A673 (cell line): Measurements from ENCODE around the gene WTAP.

Experiments used
- CTCF ChIP-seq: fragments of 300-800, 200-600 bp; sonication (generic); conservative IDR thresholded peaks from 2 replicates; pipeline ENCODE4 v1.5.1; 2017; ENCODE audit warnings: low read depth, mild to moderate bottlenecking, antibody characterized with exemption, low read length, moderate library complexity, mixed read lengths
- EZH2 ChIP-seq: fragments of 200-600 bp; sonication (generic); IDR thresholded peaks from 2 replicates; pipeline ENCODE4 v1.6.1; 2017; ENCODE audit warnings: borderline replicate concordance, low read depth, mild to moderate bottlenecking, mixed read lengths, antibody characterized with exemption, low read length; ENCODE audit not compliant: poor library complexity, severe bottlenecking

GRCh38 chr6:159686703-159687102 lies 40.6 kb upstream of the WTAP start:
- TF ChIP-seq EZH2, result no peak
- TF ChIP-seq CTCF, result no peak
